ENCODE measurements around the gene TOR1AIP1.

- no peak for TF ChIP-seq CTCF (IDR thresholded peaks at IDR 0.05 in 8 of 11, conservative IDR thresholded peaks at IDR 0.05 in 3 of 11)
- no peak for TF ChIP-seq POLR2AphosphoS5 (IDR thresholded peaks at IDR 0.05)
Measured at GRCh38 chr1:179879797-179880196, 2.3 kb upstream of the TOR1AIP1 start.
